Bronchial smooth muscle cell (primary cell): ENCODE results near the gene PARP3. TPM values are rescaled to one million over a fixed set of nuclear protein-coding genes. Genes with fewer than 3 reads are reported as not detected.

ENCODE experiments used
- total RNA-seq: library from RNA; depleted of rRNA; stranded (reverse); fragments of >200 nt; gene quantifications from 2 replicates; pipeline ENCODE4 v1.2.1, GENCODE V29; 2014

PARP3 gene
- total RNA-seq, result 13.6 and 40.4 TPM in 2 replicates

GRCh38 chr3:51941798-51942602 is at the start of gene PARP3, which contains the start of gene RRP9:
PARP3 (plus strand) TSS chr3:51942363; CDS start chr3:51943356, 993 bp downstream.
RRP9 (minus strand) TSS chr3:51941904; CDS start chr3:51941867, 37 bp downstream.

GRCh38 chr3:51955175-51955892 is 13.2 kb downstream of the PARP3 start, which contains the start of gene GPR62:
GPR62 (plus strand) TSS chr3:51955381; CDS start chr3:51955653, 272 bp downstream.

GRCh38 chr3:51967384-51968169 is 25.4 kb downstream of the PARP3 start, which contains the start of gene PCBP4:
PCBP4 (minus strand) TSS chr3:51967454; CDS start chr3:51961240, 6,214 bp downstream.

GRCh38 chr3:51974963-51975851 is 33.0 kb downstream of the PARP3 start, which contains the start of gene ABHD14A:
ABHD14A (plus strand) TSS chr3:51975064; CDS start chr3:51975136, 72 bp downstream.

GRCh38 chr3:51982838-51983577 is 40.8 kb downstream of the PARP3 start, which contains the start of gene ACY1:
ACY1 (plus strand) TSS chr3:51983535; CDS start chr3:51984065, 530 bp downstream.

GRCh38 chr3:51995346-51996163 is 53.4 kb downstream of the PARP3 start, which contains the start of gene RPL29:
RPL29 (minus strand) TSS chr3:51995895; CDS start chr3:51995461, 434 bp downstream.

Other genes starting within 250 kb of the PARP3 start
- under 0.01 TPM in 2 replicates for gene GRM2, start 235.3 kb upstream of the PARP3 start, total RNA-seq
- gene IQCF6, start 163.1 kb upstream of the PARP3 start, total RNA-seq, result not detected in 2 replicates
- gene IQCF2, start 80.7 kb upstream of the PARP3 start, total RNA-seq, result not detected in 2 replicates
- not detected in 2 replicates for gene IQCF5, start 66.8 kb upstream of the PARP3 start, total RNA-seq
- not detected in 2 replicates for gene IQCF1, start 39.0 kb upstream of the PARP3 start, total RNA-seq
- 20.1 and 21.4 TPM in 2 replicates for gene RRP9, start 459 bp upstream of the PARP3 start, total RNA-seq
- gene GPR62, start 13.0 kb downstream of the PARP3 start, total RNA-seq, result not detected in 2 replicates
- gene PCBP4, start 25.1 kb downstream of the PARP3 start, total RNA-seq, result 38.5 and 45.4 TPM in 2 replicates
- 16.7 and 24.0 TPM in 2 replicates for gene ABHD14B, start 31.7 kb downstream of the PARP3 start, total RNA-seq
- 9.3 and 11.0 TPM in 2 replicates for gene ABHD14A, start 32.7 kb downstream of the PARP3 start, total RNA-seq
- gene ACY1, start 41.2 kb downstream of the PARP3 start, total RNA-seq, result 27.2 and 34.7 TPM in 2 replicates
- 896 and 1,003 TPM in 2 replicates for gene RPL29, start 53.5 kb downstream of the PARP3 start, total RNA-seq
- gene DUSP7, start 114.2 kb downstream of the PARP3 start, total RNA-seq, result 2.8 and 3.5 TPM in 2 replicates
- 2.6 and 5.4 TPM in 2 replicates for gene POC1A, start 212.1 kb downstream of the PARP3 start, total RNA-seq